HEK293 (cell line): ENCODE data around the gene PPM1F.

ENCODE experiments used
- CTCF ChIA-PET: fragments of 350-600 bp; formaldehyde crosslinking; extraction: SDS; loops from one replicate; lab custom pipeline; 2021; ENCODE audit warnings: antibody characterized with exemption; lab: Yijun Ruan, JAX
- POLR2A ChIA-PET: fragments of 300-600 bp; formaldehyde crosslinking; extraction: SDS; loops from one replicate; lab custom pipeline; 2020; ENCODE audit warnings: antibody characterized with exemption, inconsistent platforms; lab: Yijun Ruan, JAX
- H3K27ac ChIP-seq: fragments of 200-500 bp; sonication (Bioruptor generic); 2 replicates; pipeline ENCODE4 v1.5.1; 2014; ENCODE audit warnings: low read depth, low read length, control low read depth, inconsistent platforms; ENCODE audit errors: extremely low read depth
- H3K36me3 ChIP-seq, 2 experiments: fragments of 200-500 bp in 1 of 2; sonication (Bioruptor generic) in 1 of 2; 1 replicate in 1 of 2; 2 replicates in 1 of 2; pipeline ENCODE4 v1.5.1; 2014 to 2017; ENCODE audit warnings: inconsistent platforms in 2 of 2, low read length in 2 of 2; ENCODE audit not compliant: control insufficient read depth in 2 of 2, insufficient read depth in 1 of 2
- H3K4me1 ChIP-seq: fragments of 200-500 bp; sonication (Bioruptor generic); 2 replicates; pipeline ENCODE4 v1.5.1; 2014; ENCODE audit warnings: mild to moderate bottlenecking, low read length, inconsistent platforms; ENCODE audit not compliant: control insufficient read depth, insufficient read depth
- H3K4me3 ChIP-seq: 2 replicates; pipeline ENCODE4 v1.5.1; 2011; ENCODE audit warnings: low read depth, mild to moderate bottlenecking, control low read depth, low read length, moderate library complexity
- H3K9me3 ChIP-seq: fragments of 200-500 bp; sonication (Bioruptor generic); 2 replicates; pipeline ENCODE4 v1.5.1; 2014; ENCODE audit warnings: low read depth, low read length, inconsistent platforms; ENCODE audit not compliant: control insufficient read depth, insufficient read depth
- CTCF ChIP-seq: fragments of 450-650 bp; formaldehyde crosslinking; IDR thresholded peaks from 2 replicates; pipeline ENCODE4 v1.5.1; 2016; ENCODE audit warnings: missing biosample characterization, missing genetic modification characterization
- EGR2 ChIP-seq: fragments of 450-650 bp; formaldehyde crosslinking; IDR thresholded peaks from 2 replicates; pipeline ENCODE4 v1.5.1; 2016; ENCODE audit warnings: low read depth, missing biosample characterization, missing genetic modification characterization
- GLI2 ChIP-seq: fragments of 450-650 bp; formaldehyde crosslinking; IDR thresholded peaks from 2 replicates; pipeline ENCODE4; 2017; ENCODE audit warnings: missing biosample characterization, missing genetic modification characterization, low read depth, borderline replicate concordance
- KLF16 ChIP-seq: fragments of 450-650 bp; formaldehyde crosslinking; IDR thresholded peaks from 2 replicates; pipeline ENCODE4 v1.5.1; 2017; ENCODE audit warnings: missing biosample characterization, missing genetic modification characterization
- RBAK ChIP-seq: fragments of 450-650 bp; formaldehyde crosslinking; IDR thresholded peaks from 2 replicates; pipeline ENCODE4 v1.5.1; 2016; ENCODE audit warnings: missing biosample characterization, missing genetic modification characterization
- SCRT2 ChIP-seq: fragments of 450-650 bp; formaldehyde crosslinking; IDR thresholded peaks from 2 replicates; pipeline ENCODE4 v1.5.1; 2016; ENCODE audit warnings: missing biosample characterization, missing genetic modification characterization
- SP2 ChIP-seq: fragments of 450-650 bp; formaldehyde crosslinking; IDR thresholded peaks from 2 replicates; pipeline ENCODE4 v1.5.1; 2016; ENCODE audit warnings: missing biosample characterization, missing genetic modification characterization
- ZFHX2 ChIP-seq: fragments of 450-650 bp; formaldehyde crosslinking; conservative IDR thresholded peaks from 2 replicates; pipeline ENCODE4 v1.5.1; 2016; ENCODE audit warnings: missing biosample characterization, missing genetic modification characterization
- ZIC2 ChIP-seq: fragments of 450-650 bp; formaldehyde crosslinking; IDR thresholded peaks from 2 replicates; pipeline ENCODE4 v1.5.1; 2016; ENCODE audit warnings: missing biosample characterization, missing genetic modification characterization
- ZNF155 ChIP-seq: fragments of 450-650 bp; formaldehyde crosslinking; IDR thresholded peaks from 2 replicates; pipeline ENCODE4 v1.5.1; 2016; ENCODE audit warnings: missing biosample characterization, missing genetic modification characterization
- ZNF175 ChIP-seq: fragments of 450-650 bp; formaldehyde crosslinking; IDR thresholded peaks from 2 replicates; pipeline ENCODE4 v1.5.1; 2016; ENCODE audit warnings: missing biosample characterization, missing genetic modification characterization
- ZNF37A ChIP-seq: fragments of 450-650 bp; IDR thresholded peaks from 2 replicates; pipeline ENCODE4 v1.5.1; 2018; ENCODE audit warnings: missing biosample characterization, missing genetic modification characterization
- ZNF394 ChIP-seq: fragments of 450-650 bp; formaldehyde crosslinking; IDR thresholded peaks from 2 replicates; pipeline ENCODE4 v1.5.1; 2016; ENCODE audit warnings: missing biosample characterization, missing genetic modification characterization, mild to moderate bottlenecking, moderate library complexity, borderline replicate concordance
- ZNF433 ChIP-seq: fragments of 450-650 bp; formaldehyde crosslinking; IDR thresholded peaks from 2 replicates; pipeline ENCODE4 v1.5.1; 2016; ENCODE audit warnings: missing biosample characterization, missing genetic modification characterization, low read depth
- ZNF629 ChIP-seq: fragments of 450-650 bp; formaldehyde crosslinking; IDR thresholded peaks from 2 replicates; pipeline ENCODE4 v1.5.1; 2017; ENCODE audit warnings: missing biosample characterization, missing genetic modification characterization
- ZNF785 ChIP-seq: fragments of 450-650 bp; formaldehyde crosslinking; IDR thresholded peaks from 2 replicates; pipeline ENCODE4 v1.5.1; 2016; ENCODE audit warnings: missing biosample characterization, missing genetic modification characterization
- ZNF791 ChIP-seq: fragments of 450-650 bp; formaldehyde crosslinking; IDR thresholded peaks from 2 replicates; pipeline ENCODE4 v1.5.1; 2016; ENCODE audit warnings: missing biosample characterization, missing genetic modification characterization
- ZSCAN16 ChIP-seq: fragments of 450-650 bp; formaldehyde crosslinking; IDR thresholded peaks from 2 replicates; pipeline ENCODE4 v1.5.1; 2016; ENCODE audit warnings: missing biosample characterization, missing genetic modification characterization
- TF ChIP-seq, protein P1 (sequence below): fragments of 450-650 bp; formaldehyde crosslinking; IDR thresholded peaks from 2 replicates; pipeline ENCODE4 v1.5.1; 2016; ENCODE audit warnings: missing biosample characterization, missing genetic modification characterization, borderline replicate concordance
- TF ChIP-seq, protein P2 (sequence below): IDR thresholded peaks from 2 replicates; pipeline ENCODE4 v1.6.1; 2011; ENCODE audit warnings: mild to moderate bottlenecking, low read depth, low read length, borderline replicate concordance

Gene PPM1F

GRCh38 chr22:21917959-21918261, 34.7 kb downstream of the PPM1F start (continued):
- TF ChIP-seq, protein P1, sequence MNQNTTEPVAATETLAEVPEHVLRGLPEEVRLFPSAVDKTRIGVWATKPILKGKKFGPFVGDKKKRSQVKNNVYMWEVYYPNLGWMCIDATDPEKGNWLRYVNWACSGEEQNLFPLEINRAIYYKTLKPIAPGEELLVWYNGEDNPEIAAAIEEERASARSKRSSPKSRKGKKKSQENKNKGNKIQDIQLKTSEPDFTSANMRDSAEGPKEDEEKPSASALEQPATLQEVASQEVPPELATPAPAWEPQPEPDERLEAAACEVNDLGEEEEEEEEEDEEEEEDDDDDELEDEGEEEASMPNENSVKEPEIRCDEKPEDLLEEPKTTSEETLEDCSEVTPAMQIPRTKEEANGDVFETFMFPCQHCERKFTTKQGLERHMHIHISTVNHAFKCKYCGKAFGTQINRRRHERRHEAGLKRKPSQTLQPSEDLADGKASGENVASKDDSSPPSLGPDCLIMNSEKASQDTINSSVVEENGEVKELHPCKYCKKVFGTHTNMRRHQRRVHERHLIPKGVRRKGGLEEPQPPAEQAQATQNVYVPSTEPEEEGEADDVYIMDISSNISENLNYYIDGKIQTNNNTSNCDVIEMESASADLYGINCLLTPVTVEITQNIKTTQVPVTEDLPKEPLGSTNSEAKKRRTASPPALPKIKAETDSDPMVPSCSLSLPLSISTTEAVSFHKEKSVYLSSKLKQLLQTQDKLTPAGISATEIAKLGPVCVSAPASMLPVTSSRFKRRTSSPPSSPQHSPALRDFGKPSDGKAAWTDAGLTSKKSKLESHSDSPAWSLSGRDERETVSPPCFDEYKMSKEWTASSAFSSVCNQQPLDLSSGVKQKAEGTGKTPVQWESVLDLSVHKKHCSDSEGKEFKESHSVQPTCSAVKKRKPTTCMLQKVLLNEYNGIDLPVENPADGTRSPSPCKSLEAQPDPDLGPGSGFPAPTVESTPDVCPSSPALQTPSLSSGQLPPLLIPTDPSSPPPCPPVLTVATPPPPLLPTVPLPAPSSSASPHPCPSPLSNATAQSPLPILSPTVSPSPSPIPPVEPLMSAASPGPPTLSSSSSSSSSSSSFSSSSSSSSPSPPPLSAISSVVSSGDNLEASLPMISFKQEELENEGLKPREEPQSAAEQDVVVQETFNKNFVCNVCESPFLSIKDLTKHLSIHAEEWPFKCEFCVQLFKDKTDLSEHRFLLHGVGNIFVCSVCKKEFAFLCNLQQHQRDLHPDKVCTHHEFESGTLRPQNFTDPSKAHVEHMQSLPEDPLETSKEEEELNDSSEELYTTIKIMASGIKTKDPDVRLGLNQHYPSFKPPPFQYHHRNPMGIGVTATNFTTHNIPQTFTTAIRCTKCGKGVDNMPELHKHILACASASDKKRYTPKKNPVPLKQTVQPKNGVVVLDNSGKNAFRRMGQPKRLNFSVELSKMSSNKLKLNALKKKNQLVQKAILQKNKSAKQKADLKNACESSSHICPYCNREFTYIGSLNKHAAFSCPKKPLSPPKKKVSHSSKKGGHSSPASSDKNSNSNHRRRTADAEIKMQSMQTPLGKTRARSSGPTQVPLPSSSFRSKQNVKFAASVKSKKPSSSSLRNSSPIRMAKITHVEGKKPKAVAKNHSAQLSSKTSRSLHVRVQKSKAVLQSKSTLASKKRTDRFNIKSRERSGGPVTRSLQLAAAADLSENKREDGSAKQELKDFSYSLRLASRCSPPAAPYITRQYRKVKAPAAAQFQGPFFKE (tag by site-specific recombination): no peak
- no peak for TF ChIP-seq ZNF433 (tag by site-specific recombination)
- no peak for TF ChIP-seq ZNF791 (tag by site-specific recombination)
- no peak for TF ChIP-seq ZNF155 (tag by site-specific recombination)
- no peak for TF ChIP-seq ZNF629 (tag by site-specific recombination)
- TF ChIP-seq ZIC2: no peak
- no peak for TF ChIP-seq GLI2 (tag by site-specific recombination)
- TF ChIP-seq SCRT2 (tag by site-specific recombination): no peak
- no peak for TF ChIP-seq SP2 (tag by site-specific recombination)
- no peak for TF ChIP-seq ZNF175 (tag by site-specific recombination)
- no peak for TF ChIP-seq ZSCAN16
- no peak for TF ChIP-seq ZNF37A (tag by site-specific recombination)
- no peak for TF ChIP-seq ZNF394 (tag by site-specific recombination)
- no peak for TF ChIP-seq KLF16 (tag by site-specific recombination)
- no peak for TF ChIP-seq RBAK (tag by site-specific recombination)
- TF ChIP-seq ZNF785 (tag by site-specific recombination): no peak

DNA sequence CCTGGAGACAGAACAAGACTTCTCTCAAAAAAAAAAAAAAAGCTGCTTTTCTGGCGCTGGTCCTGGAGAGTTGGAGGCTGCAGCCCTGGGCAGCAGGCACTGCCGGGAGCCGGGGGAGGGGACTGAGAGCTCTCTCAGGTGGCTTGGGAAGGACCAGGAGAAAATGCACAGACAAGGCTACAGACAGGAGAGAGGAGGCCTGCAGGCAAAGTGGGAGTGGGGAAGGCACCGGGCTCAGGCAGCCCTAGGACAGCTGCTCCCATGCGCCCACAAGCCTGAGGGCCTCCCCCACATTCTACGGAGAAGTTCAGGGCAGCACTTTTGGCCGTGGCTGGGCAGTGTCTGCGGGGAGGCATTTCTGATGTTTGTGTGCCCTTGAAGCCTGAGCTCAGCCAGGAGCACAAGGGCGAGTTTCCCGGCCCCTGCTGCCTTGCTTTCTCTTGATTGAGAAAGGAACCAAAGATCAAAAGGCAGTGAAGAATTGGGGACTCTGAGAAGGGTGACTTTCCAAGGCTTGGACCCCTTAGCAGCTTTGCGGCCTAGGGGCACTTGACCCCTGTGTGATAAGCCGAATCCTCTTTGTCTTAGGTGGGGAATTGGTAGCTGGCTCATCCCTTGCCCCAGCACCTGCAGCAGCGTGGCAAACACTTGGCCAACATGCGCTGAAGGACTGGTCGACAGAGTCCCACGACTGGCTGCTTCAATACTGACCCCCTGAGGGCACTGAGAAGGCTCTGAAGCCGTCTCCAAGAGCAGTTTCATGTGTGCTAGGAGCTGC, 35.3 kb downstream of the PPM1F start:
- H3K4me3 ChIP-seq: no peak overlapping the region
- no peaks in the 10 kb centered on the region for H3K9me3 ChIP-seq
- CTCF ChIA-PET: interaction anchor here (0.6 to 1.8 kb wide), 4 partner anchors 13 to 204 kb away, joined by 3 to 8 read pairs (median 3); no protein-coding TSS in a partner anchor
- no peaks in the 10 kb centered on the region for H3K4me1 ChIP-seq
- no peak overlapping the region for H3K27ac ChIP-seq
- TF ChIP-seq, protein P2, sequence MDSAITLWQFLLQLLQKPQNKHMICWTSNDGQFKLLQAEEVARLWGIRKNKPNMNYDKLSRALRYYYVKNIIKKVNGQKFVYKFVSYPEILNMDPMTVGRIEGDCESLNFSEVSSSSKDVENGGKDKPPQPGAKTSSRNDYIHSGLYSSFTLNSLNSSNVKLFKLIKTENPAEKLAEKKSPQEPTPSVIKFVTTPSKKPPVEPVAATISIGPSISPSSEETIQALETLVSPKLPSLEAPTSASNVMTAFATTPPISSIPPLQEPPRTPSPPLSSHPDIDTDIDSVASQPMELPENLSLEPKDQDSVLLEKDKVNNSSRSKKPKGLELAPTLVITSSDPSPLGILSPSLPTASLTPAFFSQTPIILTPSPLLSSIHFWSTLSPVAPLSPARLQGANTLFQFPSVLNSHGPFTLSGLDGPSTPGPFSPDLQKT: no peak
- TF ChIP-seq EGR2 (tag by site-specific recombination) (peak; percentile 11; the same call in 1 of the 2 replicates), ZFHX2 (peak; percentile 52), CTCF (tag by site-specific recombination) (peak; percentile 30; the same call in 1 of the 2 replicates)
- H3K36me3 ChIP-seq: peaks cover 0 to 8% of the 10 kb centered on the region in 2 experiments; a peak in 1 of 3 replicates
- POLR2A ChIA-PET: interaction anchor here (1.1 kb wide), 2 partner anchors 51 to 181 kb away, joined by 3 to 4 read pairs; partner anchors contain the start of gene YPEL1
